Neural cell (in vitro differentiated cells): ENCODE results near the gene CD6. TPM values are rescaled to one million over a fixed set of nuclear protein-coding genes. Genes with fewer than 3 reads are reported as not detected.

Experiments used
- H2AFZ ChIP-seq: fragments of 200-600, 300-800 bp; sonication (generic), shearing (Covaris generic); 2 replicates; pipeline ENCODE4 v1.6.0; 2014; ENCODE audit warnings: low read depth, mild to moderate bottlenecking, antibody characterized with exemption, low read length, moderate library complexity
- H3F3A ChIP-seq: fragments of 200-600 bp; shearing (Covaris generic); 2 replicates; pipeline ENCODE4 v1.6.1; 2016; ENCODE audit warnings: mild to moderate bottlenecking, moderate library complexity, mixed read lengths, antibody characterized with exemption, low read length; ENCODE audit not compliant: insufficient read depth, poor library complexity, severe bottlenecking
- H3K27ac ChIP-seq: fragments of 200-600, 300-800 bp; sonication (generic), shearing (Covaris generic); 2 replicates; pipeline ENCODE4 v1.5.1; 2014; ENCODE audit warnings: mild to moderate bottlenecking, low read length, moderate library complexity
- H3K27me3 ChIP-seq: fragments of 300-800, 200-600 bp; sonication (generic), shearing (Covaris generic); 2 replicates; pipeline ENCODE4 v1.6.0; 2014; ENCODE audit warnings: mild to moderate bottlenecking, low read depth, low read length, moderate library complexity; ENCODE audit not compliant: insufficient read depth
- H3K36me3 ChIP-seq: fragments of 300-800, 200-600 bp; sonication (generic), shearing (Covaris generic); 2 replicates; pipeline ENCODE4 v1.5.1; 2014; ENCODE audit warnings: mild to moderate bottlenecking, antibody characterized with exemption, low read length, moderate library complexity; ENCODE audit not compliant: insufficient read depth
- H3K4me2 ChIP-seq: fragments of 300-800, 200-600 bp; sonication (generic), shearing (Covaris generic); 2 replicates; pipeline ENCODE4 v1.6.0; 2014; ENCODE audit warnings: mild to moderate bottlenecking, low read length
- H3K4me3 ChIP-seq: fragments of 300-800, 200-600 bp; sonication (generic), shearing (Covaris generic); 2 replicates; pipeline ENCODE4 v1.5.1; 2014; ENCODE audit warnings: mild to moderate bottlenecking, low read length, moderate library complexity
- H3K79me2 ChIP-seq: fragments of 200-600 bp; shearing (Covaris generic); replicated peaks from 2 replicates; pipeline ENCODE4 v1.6.0; 2014; ENCODE audit warnings: mild to moderate bottlenecking, low read length, moderate library complexity; ENCODE audit not compliant: insufficient read depth
- H3K9ac ChIP-seq: fragments of 300-800, 200-600 bp; sonication (generic), shearing (Covaris generic); 2 replicates; pipeline ENCODE4 v1.6.1; 2016; ENCODE audit warnings: mild to moderate bottlenecking, low read length, mixed read lengths
- H3K9me2 ChIP-seq: fragments of 200-600 bp; shearing (Covaris generic); 2 replicates; pipeline ENCODE4 v1.6.1; 2016; ENCODE audit warnings: mild to moderate bottlenecking, low read length, mixed read lengths; ENCODE audit not compliant: insufficient read depth
- H3K9me3 ChIP-seq: fragments of 200-600, 300-800 bp; sonication (generic), shearing (Covaris generic); 2 replicates; pipeline ENCODE4 v1.6.1; 2016; ENCODE audit warnings: mild to moderate bottlenecking, mixed run types, low read length, moderate library complexity, mixed read lengths
- H4K20me1 ChIP-seq: fragments of 200-600 bp; shearing (Covaris generic); 2 replicates; pipeline ENCODE4 v1.6.1; 2016; ENCODE audit warnings: mild to moderate bottlenecking, mixed run types; ENCODE audit not compliant: insufficient read depth
- EP300 ChIP-seq: fragments of 450-650 bp; conservative IDR thresholded peaks from 2 replicates; pipeline ENCODE4 v1.6.1; 2014; ENCODE audit warnings: antibody characterized with exemption, mild to moderate bottlenecking, moderate library complexity; ENCODE audit not compliant: poor library complexity, severe bottlenecking
- EZH2 ChIP-seq: fragments of 200-600, 300-800 bp; shearing (Covaris generic), sonication (generic); IDR thresholded peaks from 2 replicates; pipeline ENCODE4 v1.6.1; 2014; ENCODE audit warnings: antibody characterized with exemption, low read length, borderline replicate concordance, mild to moderate bottlenecking; ENCODE audit not compliant: insufficient read depth, poor library complexity, severe bottlenecking
- MXI1 ChIP-seq: fragments of 450-650 bp; conservative IDR thresholded peaks from 2 replicates; pipeline ENCODE4 v1.6.1; 2014; ENCODE audit warnings: antibody characterized with exemption, mild to moderate bottlenecking; ENCODE audit not compliant: poor library complexity, severe bottlenecking
- POLR2AphosphoS5 ChIP-seq: IDR thresholded peaks from 2 replicates; pipeline ENCODE4 v1.6.1; 2012
- RAD21 ChIP-seq: fragments of 450-650 bp; conservative IDR thresholded peaks from 2 replicates; pipeline ENCODE4 v1.6.1; 2014; ENCODE audit warnings: antibody characterized with exemption, mild to moderate bottlenecking, moderate library complexity
- SMC3 ChIP-seq: fragments of 450-650 bp; conservative IDR thresholded peaks from 2 replicates; pipeline ENCODE4 v1.6.1; 2014; ENCODE audit warnings: antibody characterized with exemption, mild to moderate bottlenecking, moderate library complexity; ENCODE audit not compliant: poor library complexity
- TAF1 ChIP-seq: IDR thresholded peaks from 2 replicates; pipeline ENCODE4 v1.6.1; 2012; ENCODE audit warnings: low read depth
- polyA plus RNA-seq: library from polyadenylated mRNA; depleted of rRNA; stranded (reverse); fragments of >200 nt; gene quantifications from 2 replicates; pipeline ENCODE4 v1.2.3, GENCODE V29; 2014
- TF ChIP-seq, protein P1 (sequence below): fragments of 450-650 bp; IDR thresholded peaks from 2 replicates; pipeline ENCODE4 v1.5.1; 2014; ENCODE audit warnings: antibody characterized with exemption, mild to moderate bottlenecking, moderate library complexity; ENCODE audit not compliant: poor library complexity, severe bottlenecking
- TF ChIP-seq, protein P2 (sequence below): IDR thresholded peaks from 2 replicates; pipeline ENCODE4 v1.6.1; 2012; ENCODE audit warnings: borderline replicate concordance

Gene CD6
- polyA plus RNA-seq, 1 donor from 2014 or later: not detected

DNA sequence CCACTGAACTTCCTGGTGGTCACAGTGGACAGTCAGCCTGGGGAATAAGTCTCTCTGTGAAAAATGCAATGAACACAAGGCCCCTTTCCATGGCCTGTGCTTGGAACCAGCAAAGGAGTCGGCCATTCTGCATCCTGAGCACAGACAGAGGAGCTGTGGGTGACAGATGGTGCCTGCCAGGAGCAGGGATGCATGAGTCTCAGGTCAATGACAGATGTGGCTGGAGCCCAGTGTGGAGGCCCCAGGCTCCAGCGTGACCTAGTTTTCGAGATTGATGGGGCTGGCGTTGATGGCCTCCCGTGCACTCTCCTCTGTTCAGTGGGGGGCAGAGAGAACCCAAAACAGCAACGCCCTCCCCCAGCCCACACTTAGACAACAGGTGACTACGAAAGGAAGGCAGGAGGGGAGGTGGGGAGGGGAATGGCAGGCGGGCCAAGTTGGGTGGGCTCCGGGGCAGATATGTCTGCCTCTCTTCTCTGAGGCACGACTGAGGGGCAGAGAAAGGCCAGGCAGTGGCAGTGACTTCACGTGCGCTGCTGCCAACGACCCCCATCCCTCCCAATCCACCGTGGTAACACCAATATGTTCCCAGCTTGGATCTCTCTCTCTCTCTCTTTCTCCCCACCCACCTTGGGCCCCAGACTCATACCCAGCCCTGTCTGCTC lies 96.4 kb downstream of the CD6 start:
- no peak overlapping the region for H3K27ac ChIP-seq
- no peaks in the 10 kb centered on the region for H3K79me2 ChIP-seq
- no peaks in the 10 kb centered on the region for H3K9me3 ChIP-seq
- no peaks in the 10 kb centered on the region for H3K9me2 ChIP-seq
- H2AFZ ChIP-seq: no peak overlapping the region
- no peak for TF ChIP-seq TAF1
- no peak for TF ChIP-seq EZH2
- no peak for TF ChIP-seq POLR2AphosphoS5
- TF ChIP-seq SMC3: no peak
- TF ChIP-seq RAD21: no peak
- TF ChIP-seq EP300: no peak
- no peak for TF ChIP-seq MXI1
- TF ChIP-seq, protein P1, sequence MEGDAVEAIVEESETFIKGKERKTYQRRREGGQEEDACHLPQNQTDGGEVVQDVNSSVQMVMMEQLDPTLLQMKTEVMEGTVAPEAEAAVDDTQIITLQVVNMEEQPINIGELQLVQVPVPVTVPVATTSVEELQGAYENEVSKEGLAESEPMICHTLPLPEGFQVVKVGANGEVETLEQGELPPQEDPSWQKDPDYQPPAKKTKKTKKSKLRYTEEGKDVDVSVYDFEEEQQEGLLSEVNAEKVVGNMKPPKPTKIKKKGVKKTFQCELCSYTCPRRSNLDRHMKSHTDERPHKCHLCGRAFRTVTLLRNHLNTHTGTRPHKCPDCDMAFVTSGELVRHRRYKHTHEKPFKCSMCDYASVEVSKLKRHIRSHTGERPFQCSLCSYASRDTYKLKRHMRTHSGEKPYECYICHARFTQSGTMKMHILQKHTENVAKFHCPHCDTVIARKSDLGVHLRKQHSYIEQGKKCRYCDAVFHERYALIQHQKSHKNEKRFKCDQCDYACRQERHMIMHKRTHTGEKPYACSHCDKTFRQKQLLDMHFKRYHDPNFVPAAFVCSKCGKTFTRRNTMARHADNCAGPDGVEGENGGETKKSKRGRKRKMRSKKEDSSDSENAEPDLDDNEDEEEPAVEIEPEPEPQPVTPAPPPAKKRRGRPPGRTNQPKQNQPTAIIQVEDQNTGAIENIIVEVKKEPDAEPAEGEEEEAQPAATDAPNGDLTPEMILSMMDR: no peak
- TF ChIP-seq, protein P2, sequence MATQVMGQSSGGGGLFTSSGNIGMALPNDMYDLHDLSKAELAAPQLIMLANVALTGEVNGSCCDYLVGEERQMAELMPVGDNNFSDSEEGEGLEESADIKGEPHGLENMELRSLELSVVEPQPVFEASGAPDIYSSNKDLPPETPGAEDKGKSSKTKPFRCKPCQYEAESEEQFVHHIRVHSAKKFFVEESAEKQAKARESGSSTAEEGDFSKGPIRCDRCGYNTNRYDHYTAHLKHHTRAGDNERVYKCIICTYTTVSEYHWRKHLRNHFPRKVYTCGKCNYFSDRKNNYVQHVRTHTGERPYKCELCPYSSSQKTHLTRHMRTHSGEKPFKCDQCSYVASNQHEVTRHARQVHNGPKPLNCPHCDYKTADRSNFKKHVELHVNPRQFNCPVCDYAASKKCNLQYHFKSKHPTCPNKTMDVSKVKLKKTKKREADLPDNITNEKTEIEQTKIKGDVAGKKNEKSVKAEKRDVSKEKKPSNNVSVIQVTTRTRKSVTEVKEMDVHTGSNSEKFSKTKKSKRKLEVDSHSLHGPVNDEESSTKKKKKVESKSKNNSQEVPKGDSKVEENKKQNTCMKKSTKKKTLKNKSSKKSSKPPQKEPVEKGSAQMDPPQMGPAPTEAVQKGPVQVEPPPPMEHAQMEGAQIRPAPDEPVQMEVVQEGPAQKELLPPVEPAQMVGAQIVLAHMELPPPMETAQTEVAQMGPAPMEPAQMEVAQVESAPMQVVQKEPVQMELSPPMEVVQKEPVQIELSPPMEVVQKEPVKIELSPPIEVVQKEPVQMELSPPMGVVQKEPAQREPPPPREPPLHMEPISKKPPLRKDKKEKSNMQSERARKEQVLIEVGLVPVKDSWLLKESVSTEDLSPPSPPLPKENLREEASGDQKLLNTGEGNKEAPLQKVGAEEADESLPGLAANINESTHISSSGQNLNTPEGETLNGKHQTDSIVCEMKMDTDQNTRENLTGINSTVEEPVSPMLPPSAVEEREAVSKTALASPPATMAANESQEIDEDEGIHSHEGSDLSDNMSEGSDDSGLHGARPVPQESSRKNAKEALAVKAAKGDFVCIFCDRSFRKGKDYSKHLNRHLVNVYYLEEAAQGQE: no peak
- H3K27me3 ChIP-seq: no peaks in the 10 kb centered on the region
- no peak overlapping the region for H3K4me3 ChIP-seq
- no peak overlapping the region for H3K4me2 ChIP-seq
- H3K36me3 ChIP-seq: no peaks in the 10 kb centered on the region
- H3K9ac ChIP-seq: no peak overlapping the region
- no peaks in the 10 kb centered on the region for H3F3A ChIP-seq
- no peaks in the 10 kb centered on the region for H4K20me1 ChIP-seq

DNA sequence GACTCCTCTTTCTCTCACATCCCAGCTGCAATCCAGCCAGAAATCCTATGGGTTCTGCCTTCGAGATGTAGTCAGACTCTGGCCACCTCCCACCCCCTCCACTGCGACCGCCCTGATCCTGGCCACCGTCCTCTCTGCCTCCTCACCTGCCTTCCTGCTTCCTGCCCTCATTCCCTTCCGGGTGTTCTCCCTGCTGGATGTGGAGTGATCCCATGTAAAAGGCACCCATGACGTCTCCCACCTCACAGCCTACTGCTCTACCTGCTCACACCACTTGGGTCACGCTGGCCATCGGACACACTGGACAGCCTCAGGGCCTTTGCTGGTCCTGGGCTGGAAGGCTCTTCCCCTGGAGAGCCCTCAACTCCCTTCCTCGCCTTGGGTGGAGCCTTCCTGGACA lies 97.1 kb downstream of the CD6 start:
- no peak overlapping the region for H3K9ac ChIP-seq
- no peaks in the 10 kb centered on the region for H3K27me3 ChIP-seq
- no peaks in the 10 kb centered on the region for H3K9me3 ChIP-seq
- H3K4me2 ChIP-seq: no peak overlapping the region
- no peaks in the 10 kb centered on the region for H3K36me3 ChIP-seq
- H3K27ac ChIP-seq: no peak overlapping the region
- H4K20me1 ChIP-seq: no peaks in the 10 kb centered on the region
- no peak overlapping the region for H2AFZ ChIP-seq
- no peak for TF ChIP-seq MXI1
- TF ChIP-seq EP300: no peak
- TF ChIP-seq, protein P2: no peak
- TF ChIP-seq SMC3: no peak
- no peak for TF ChIP-seq RAD21
- no peak for TF ChIP-seq EZH2
- TF ChIP-seq POLR2AphosphoS5: no peak
- TF ChIP-seq, protein P1: no peak
- no peak for TF ChIP-seq TAF1
- no peaks in the 10 kb centered on the region for H3K9me2 ChIP-seq
- H3K79me2 ChIP-seq: no peaks in the 10 kb centered on the region
- H3K4me3 ChIP-seq: no peak overlapping the region
- H3F3A ChIP-seq: no peaks in the 10 kb centered on the region
